CD4-positive, CD25-positive, alpha-beta regulatory T cell (primary cell): ENCODE results near the gene CNGB1. TPM values are rescaled to one million over a fixed set of nuclear protein-coding genes. Genes with fewer than 3 reads are reported as not detected.
A peak's percentile ranks its signal among the peaks of the same experiment; 100 is the strongest.

Experiments
- ATAC-seq, 2 donors: fragments of 150-1000 bp; cut with Tn5 transposase; one replicate each; pipeline ENCODE4 v1.10.0; 2021; ENCODE audit warnings: low read depth in 2 of 2, moderate number of reproducible peaks in 2 of 2, moderate library complexity in 1 of 2
- DNase-seq, 3 donors: peaks; one replicate each; pipeline versions ENCODE4 v3.0.0 to v3.0.0-alpha.2; 2012 to 2022; ENCODE audit warnings: mixed read lengths in 1 of 3
- H3K27ac ChIP-seq: one replicate; pipeline ENCODE4 v1.7.0; 2013; ENCODE audit warnings: mild to moderate bottlenecking, low read length; ENCODE audit not compliant: insufficient read depth, poor library complexity, severe bottlenecking
- H3K27me3 ChIP-seq: one replicate; pipeline ENCODE4 v1.7.0; 2013; ENCODE audit warnings: low read length; ENCODE audit not compliant: control insufficient read depth, insufficient read depth
- H3K36me3 ChIP-seq: one replicate; pipeline ENCODE4 v1.7.0; 2013; ENCODE audit warnings: mild to moderate bottlenecking, low read length, moderate library complexity; ENCODE audit not compliant: control insufficient read depth, insufficient read depth
- H3K4me1 ChIP-seq: 2 replicates; pipeline ENCODE4 v1.7.0; 2013; ENCODE audit warnings: mild to moderate bottlenecking, low read length; ENCODE audit not compliant: insufficient read depth, control insufficient read depth, poor library complexity, severe bottlenecking
- H3K4me3 ChIP-seq: one replicate; pipeline ENCODE4 v1.7.0; 2013; ENCODE audit warnings: low read depth, mild to moderate bottlenecking, low read length, moderate library complexity
- H3K9me3 ChIP-seq, 2 experiments: 1 replicate in 1 of 2; 2 replicates in 1 of 2; pipeline ENCODE4 v1.7.0; 2013; ENCODE audit warnings: low read length in 2 of 2, mild to moderate bottlenecking in 1 of 2, moderate library complexity in 1 of 2; ENCODE audit not compliant: control insufficient read depth in 2 of 2
- H3K27ac Mint-ChIP-seq, 3 donors: one replicate each; pipeline ENCODE4 v1.8.0; 2020 to 2022; ENCODE audit warnings: mild to moderate bottlenecking in 3 of 3, mixed read lengths in 3 of 3, moderate library complexity in 2 of 3
- H3K27me3 Mint-ChIP-seq: one replicate; pipeline ENCODE4 v1.8.0; 2022; ENCODE audit warnings: mild to moderate bottlenecking, mixed read lengths
- H3K36me3 Mint-ChIP-seq: one replicate; pipeline ENCODE4 v1.8.0; 2020; ENCODE audit warnings: mixed read lengths
- H3K4me1 Mint-ChIP-seq, 4 donors: one replicate each; pipeline ENCODE4 v1.8.0; 2020 to 2022; ENCODE audit warnings: mixed read lengths in 4 of 4, mild to moderate bottlenecking in 1 of 4
- H3K4me3 Mint-ChIP-seq, 4 donors: one replicate each; pipeline ENCODE4 v1.8.0; 2020 to 2022; ENCODE audit warnings: mild to moderate bottlenecking in 4 of 4, mixed read lengths in 4 of 4, moderate library complexity in 3 of 4
- H3K9me3 Mint-ChIP-seq, 7 donors: one replicate each; pipeline ENCODE4 v1.8.0; 2020 to 2022; ENCODE audit warnings: mixed read lengths in 7 of 7, mild to moderate bottlenecking in 3 of 7, moderate library complexity in 2 of 7
- polyA plus RNA-seq, 4 donors: library from polyadenylated mRNA; unstranded; fragments of 300-500 nt; fragmentation: Illumina TruSeq; gene quantifications; one replicate each; pipeline ENCODE4 v1.2.3, GENCODE V29; 2021
- total RNA-seq: library from RNA; stranded (reverse); gene quantifications from one replicate; pipeline ENCODE4 v1.2.3, GENCODE V29; 2022

CNGB1 gene
- total and polyA plus RNA-seq, 5 donors from 2014 or later = not detected

GRCh38 chr16:57893559-57894389, 77.2 kb downstream of the CNGB1 start:
- no peaks in the 10 kb centered on the region for H3K36me3 Mint-ChIP-seq
- Histone ChIP-seq H3K27me3 (peaks cover 4% of the 10 kb centered on the region), H3K9me3 (no peaks in the 10 kb centered on the region), H3K27ac (no peak overlapping the region), H3K4me3 (no peak overlapping the region), H3K4me1 (no peaks in the 10 kb centered on the region), H3K36me3 (no peaks in the 10 kb centered on the region)
- H3K9me3 Mint-ChIP-seq = no peaks in the 10 kb centered on the region
- H3K27ac Mint-ChIP-seq = peak overlapping the region in 1 of 3 donors; percentile 72
- peaks cover 31% of the 10 kb centered on the region for H3K27me3 Mint-ChIP-seq
- no peak for ATAC-seq
- H3K4me3 Mint-ChIP-seq = no peak overlapping the region
- H3K4me1 Mint-ChIP-seq = peaks cover 0 to 8% (median 2%) of the 10 kb centered on the region in 4 donors
- DNase-seq = no peak

GRCh38 chr16:57893217-57893558, 77.7 kb downstream of the CNGB1 start:
- H3K9me3 ChIP-seq = no peaks in the 10 kb centered on the region
- ATAC-seq = no peak
- peaks cover 37% of the 10 kb centered on the region for H3K27me3 Mint-ChIP-seq
- peaks cover 0 to 8% (median 2%) of the 10 kb centered on the region in 4 donors for H3K4me1 Mint-ChIP-seq
- DNase-seq = no peak
- no peaks in the 10 kb centered on the region for H3K36me3 ChIP-seq
- H3K9me3 Mint-ChIP-seq = no peaks in the 10 kb centered on the region
- H3K27ac Mint-ChIP-seq = no peak overlapping the region
- H3K27ac ChIP-seq = no peak overlapping the region
- no peak overlapping the region for H3K4me3 Mint-ChIP-seq
- H3K4me3 ChIP-seq = no peak overlapping the region
- H3K36me3 Mint-ChIP-seq = no peaks in the 10 kb centered on the region
- H3K4me1 ChIP-seq = no peaks in the 10 kb centered on the region
- H3K27me3 ChIP-seq = peaks cover 4% of the 10 kb centered on the region

GRCh38 chr16:57892447-57893096, 78.4 kb downstream of the CNGB1 start:
- Histone ChIP-seq H3K4me3 (no peak overlapping the region), H3K9me3 (no peaks in the 10 kb centered on the region), H3K27me3 (peaks cover 4% of the 10 kb centered on the region), H3K27ac (no peak overlapping the region), H3K36me3 (no peaks in the 10 kb centered on the region), H3K4me1 (no peaks in the 10 kb centered on the region)
- no peak overlapping the region for H3K27ac Mint-ChIP-seq
- ATAC-seq = no peak
- H3K9me3 Mint-ChIP-seq = no peaks in the 10 kb centered on the region
- DNase-seq = no peak
- H3K4me1 Mint-ChIP-seq = peaks cover 0 to 8% (median 2%) of the 10 kb centered on the region in 4 donors
- no peaks in the 10 kb centered on the region for H3K36me3 Mint-ChIP-seq
- H3K4me3 Mint-ChIP-seq = no peak overlapping the region
- H3K27me3 Mint-ChIP-seq = peaks cover 43% of the 10 kb centered on the region

GRCh38 chr16:57892041-57892440, 78.9 kb downstream of the CNGB1 start:
- Mint-ChIP-seq H3K27ac (no peak overlapping the region), H3K4me3 (no peak overlapping the region), H3K9me3 (no peaks in the 10 kb centered on the region), H3K27me3 (peaks cover 45% of the 10 kb centered on the region), H3K36me3 (no peaks in the 10 kb centered on the region), H3K4me1 (peaks cover 0 to 8% (median 2%) of the 10 kb centered on the region in 4 donors)
- H3K4me1 ChIP-seq = no peaks in the 10 kb centered on the region
- H3K36me3 ChIP-seq = no peaks in the 10 kb centered on the region
- no peak for ATAC-seq
- DNase-seq = no peak
- H3K27me3 ChIP-seq = peaks cover 4% of the 10 kb centered on the region
- no peaks in the 10 kb centered on the region for H3K9me3 ChIP-seq
- no peak overlapping the region for H3K27ac ChIP-seq
- no peak overlapping the region for H3K4me3 ChIP-seq

- DNase-seq (no peak), ATAC-seq (no peak)
- Histone ChIP-seq H3K4me1 (no peaks in the 10 kb centered on the region), H3K4me3 (no peak overlapping the region), H3K9me3 (no peaks in the 10 kb centered on the region), H3K36me3 (no peaks in the 10 kb centered on the region), H3K27ac (no peak overlapping the region), H3K27me3 (peaks cover 7% of the 10 kb centered on the region)
- Mint-ChIP-seq H3K9me3 (no peaks in the 10 kb centered on the region), H3K27ac (no peak overlapping the region), H3K27me3 (peaks cover 53% of the 10 kb centered on the region), H3K4me1 (peaks cover 0 to 8% (median 2%) of the 10 kb centered on the region in 4 donors), H3K4me3 (no peak overlapping the region), H3K36me3 (no peaks in the 10 kb centered on the region)
Measured at GRCh38 chr16:57890752-57891111, 80.2 kb downstream of the CNGB1 start.

GRCh38 chr16:57889960-57890751, 80.8 kb downstream of the CNGB1 start:
- Histone ChIP-seq H3K4me1 (no peaks in the 10 kb centered on the region), H3K27ac (no peak overlapping the region), H3K27me3 (peaks cover 7% of the 10 kb centered on the region), H3K36me3 (no peaks in the 10 kb centered on the region), H3K9me3 (no peaks in the 10 kb centered on the region), H3K4me3 (no peak overlapping the region)
- H3K9me3 Mint-ChIP-seq = no peaks in the 10 kb centered on the region
- no peak overlapping the region for H3K4me3 Mint-ChIP-seq
- ATAC-seq (no peak), DNase-seq (no peak)
- peaks cover 59% of the 10 kb centered on the region for H3K27me3 Mint-ChIP-seq
- H3K27ac Mint-ChIP-seq = no peak overlapping the region
- H3K4me1 Mint-ChIP-seq = peaks cover 0 to 8% (median 2%) of the 10 kb centered on the region in 4 donors
- no peaks in the 10 kb centered on the region for H3K36me3 Mint-ChIP-seq

- Mint-ChIP-seq H3K27ac (peak overlapping the region in 1 of 3 donors; percentile 5), H3K27me3 (peaks cover 60% of the 10 kb centered on the region), H3K4me1 (peaks cover 0 to 4% (median 2%) of the 10 kb centered on the region in 4 donors), H3K36me3 (no peaks in the 10 kb centered on the region), H3K9me3 (no peaks in the 10 kb centered on the region), H3K4me3 (no peak overlapping the region)
- Histone ChIP-seq H3K27me3 (peaks cover 7% of the 10 kb centered on the region), H3K36me3 (no peaks in the 10 kb centered on the region), H3K4me1 (no peaks in the 10 kb centered on the region), H3K27ac (no peak overlapping the region), H3K9me3 (no peaks in the 10 kb centered on the region), H3K4me3 (no peak overlapping the region)
- DNase-seq (no peak), ATAC-seq (no peak)
Measured at GRCh38 chr16:57889522-57889921, 81.4 kb downstream of the CNGB1 start.
